ENCODE data around the gene STX18. TPM values are rescaled to one million over a fixed set of nuclear protein-coding genes. Genes with fewer than 3 reads are reported as not detected.

STX18 gene
- 23.1 and 33.3 TPM in 2 replicates for total RNA-seq

DNA sequence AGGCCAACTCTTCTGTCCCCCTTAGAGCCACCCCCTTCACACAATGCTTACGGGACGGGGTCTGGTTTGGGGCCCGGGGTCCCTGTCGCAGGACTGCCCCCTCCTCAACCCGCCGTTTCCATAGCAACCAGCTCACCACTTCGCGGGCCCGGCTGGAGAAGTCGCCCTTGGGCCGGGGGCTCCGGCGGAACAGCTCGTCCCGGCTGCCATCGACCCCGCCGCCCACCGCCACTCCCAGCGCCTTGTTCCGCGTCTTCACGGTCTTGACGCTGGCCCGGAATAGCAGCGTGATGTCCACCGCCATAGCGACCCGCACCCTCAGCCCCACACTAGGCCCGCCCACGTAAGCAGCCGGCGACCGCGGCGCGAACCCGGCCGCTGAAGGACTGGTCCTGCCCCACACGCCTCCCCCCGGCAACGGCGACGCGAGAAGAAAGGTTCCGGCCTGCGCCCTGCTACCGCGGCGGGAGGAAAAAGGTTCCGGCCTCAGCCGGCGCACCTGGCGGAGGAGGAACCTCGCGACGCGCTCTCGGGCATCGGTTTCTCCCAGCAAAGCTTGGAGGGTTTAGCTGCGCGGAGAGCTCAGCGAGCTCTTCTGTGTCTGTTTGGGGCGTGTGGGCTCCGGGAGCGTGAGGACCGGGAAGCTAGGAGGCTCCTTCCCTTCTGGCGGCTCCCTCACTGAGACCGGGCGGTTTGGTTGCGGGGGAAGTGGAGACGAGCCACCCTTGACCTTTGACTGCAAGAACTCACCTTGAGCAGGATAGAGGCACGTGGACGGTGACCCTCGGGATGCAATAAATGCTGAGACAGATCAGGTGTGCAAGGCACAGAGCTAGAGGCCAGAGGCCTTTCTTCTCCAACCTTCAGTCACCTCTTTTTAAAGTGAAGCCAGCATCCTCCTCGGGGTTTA, at the start of gene STX18:
TSS of gene STX18 (minus strand) at position 388 of the 910 bp plus-strand sequence. CDS start at position 304, 84 bp downstream.

DNA sequence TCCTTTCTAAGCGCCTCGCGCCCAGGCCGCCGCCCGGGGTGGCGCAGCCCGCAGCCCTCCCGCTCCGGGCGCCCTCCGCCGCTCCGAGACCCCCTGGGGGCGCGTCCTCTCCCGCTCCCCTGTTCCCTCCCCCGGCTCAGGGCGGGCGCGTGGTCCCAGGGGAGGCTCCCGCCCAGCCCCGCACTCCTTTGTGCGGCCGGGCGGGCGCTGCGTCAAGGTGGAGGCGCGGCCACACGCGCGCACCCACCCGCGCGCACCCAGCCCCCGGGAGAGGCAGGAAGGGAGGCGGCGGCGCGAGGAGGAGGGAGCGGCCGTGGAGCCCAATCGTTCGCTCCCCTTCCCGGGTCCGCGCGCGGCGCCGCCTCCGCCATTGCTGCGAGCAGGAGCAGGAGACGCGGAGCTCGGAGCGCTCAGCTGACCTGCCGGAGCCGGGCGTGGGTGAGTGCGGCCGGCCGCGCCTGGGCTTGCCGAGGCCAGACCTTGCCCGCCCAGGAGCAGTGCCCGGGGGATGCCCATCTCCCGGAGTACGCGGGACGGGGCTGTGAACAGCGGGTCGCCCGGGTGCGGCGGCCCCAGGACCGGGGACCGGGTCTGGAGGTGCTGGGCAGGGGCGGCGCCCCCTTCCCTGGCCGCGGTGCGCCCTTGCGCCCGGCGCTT, 155.0 kb downstream of the STX18 start, which contains the start of gene NSG1:
TSS of gene NSG1 (plus strand) at position 367 of the 657 bp plus-strand sequence. CDS start 528 bp downstream, outside the sequence.

Other genes with a start within 250 kb of the STX18 start
- gene NSG1, start 154.9 kb downstream of the STX18 start, total RNA-seq, result 4.9 and 9.9 TPM in 2 replicates